DOHH2 (cell line): ENCODE data around the gene TBRG1.

ENCODE experiments used
- EZH2phosphoT487 ChIP-seq: fragments of 200-600 bp; sonication (generic); IDR thresholded peaks from 2 replicates; pipeline ENCODE4 v1.6.1; 2017; ENCODE audit warnings: borderline replicate concordance, mild to moderate bottlenecking, antibody characterized with exemption, low read length, moderate library complexity, mixed read lengths
- TF ChIP-seq, protein P1 (sequence below): fragments of 200-600 bp; sonication (generic); IDR thresholded peaks from one replicate; pipeline ENCODE4 v1.5.1; 2014; ENCODE audit warnings: antibody characterized with exemption, mild to moderate bottlenecking, low read depth, low read length; ENCODE audit not compliant: poor library complexity, severe bottlenecking

- TF ChIP-seq EZH2phosphoT487: no peak
- TF ChIP-seq, protein P1, sequence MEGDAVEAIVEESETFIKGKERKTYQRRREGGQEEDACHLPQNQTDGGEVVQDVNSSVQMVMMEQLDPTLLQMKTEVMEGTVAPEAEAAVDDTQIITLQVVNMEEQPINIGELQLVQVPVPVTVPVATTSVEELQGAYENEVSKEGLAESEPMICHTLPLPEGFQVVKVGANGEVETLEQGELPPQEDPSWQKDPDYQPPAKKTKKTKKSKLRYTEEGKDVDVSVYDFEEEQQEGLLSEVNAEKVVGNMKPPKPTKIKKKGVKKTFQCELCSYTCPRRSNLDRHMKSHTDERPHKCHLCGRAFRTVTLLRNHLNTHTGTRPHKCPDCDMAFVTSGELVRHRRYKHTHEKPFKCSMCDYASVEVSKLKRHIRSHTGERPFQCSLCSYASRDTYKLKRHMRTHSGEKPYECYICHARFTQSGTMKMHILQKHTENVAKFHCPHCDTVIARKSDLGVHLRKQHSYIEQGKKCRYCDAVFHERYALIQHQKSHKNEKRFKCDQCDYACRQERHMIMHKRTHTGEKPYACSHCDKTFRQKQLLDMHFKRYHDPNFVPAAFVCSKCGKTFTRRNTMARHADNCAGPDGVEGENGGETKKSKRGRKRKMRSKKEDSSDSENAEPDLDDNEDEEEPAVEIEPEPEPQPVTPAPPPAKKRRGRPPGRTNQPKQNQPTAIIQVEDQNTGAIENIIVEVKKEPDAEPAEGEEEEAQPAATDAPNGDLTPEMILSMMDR: no peak
Observed at GRCh38 chr11:124661553-124661952, 38.9 kb downstream of the TBRG1 start.
